ENCODE results near the gene MUC15.

MUC15 gene

GRCh38 chr11:26572770-26573402 is 823 bp upstream of the MUC15 start:
- peak; percentile 16 for DNase-seq

GRCh38 chr11:26569646-26570045 is 2.4 kb downstream of the MUC15 start:
- no peak for DNase-seq

- DNase-seq: no peak
Measured at GRCh38 chr11:26558190-26558589, 13.9 kb downstream of the MUC15 start.

- DNase-seq: no peak
Measured at GRCh38 chr11:26557666-26558065, 14.4 kb downstream of the MUC15 start.

- no peak for DNase-seq
Measured at GRCh38 chr11:26556582-26556981, 15.5 kb downstream of the MUC15 start.

GRCh38 chr11:26554455-26554854 is 17.6 kb downstream of the MUC15 start:
- DNase-seq: no peak

GRCh38 chr11:26553182-26553581 is 18.9 kb downstream of the MUC15 start:
- no peak for DNase-seq

- DNase-seq: no peak
Measured at GRCh38 chr11:26551186-26551801, 20.8 kb downstream of the MUC15 start.

- DNase-seq: no peak
Measured at GRCh38 chr11:26550022-26550421, 22.0 kb downstream of the MUC15 start.

- no peak for DNase-seq
Measured at GRCh38 chr11:26549176-26549575, 22.9 kb downstream of the MUC15 start.

- DNase-seq: no peak
Measured at GRCh38 chr11:26541870-26542269, 30.2 kb downstream of the MUC15 start.

- DNase-seq: no peak
Measured at GRCh38 chr11:26539517-26539916, 32.5 kb downstream of the MUC15 start.

GRCh38 chr11:26537341-26537740 is 34.7 kb downstream of the MUC15 start:
- DNase-seq: no peak

GRCh38 chr11:26527685-26528084 is 44.4 kb downstream of the MUC15 start:
- DNase-seq: no peak

GRCh38 chr11:26522912-26523610 is 49.0 kb downstream of the MUC15 start:
- no peak for DNase-seq

- DNase-seq: no peak
Measured at GRCh38 chr11:26519469-26519868, 52.6 kb downstream of the MUC15 start.

GRCh38 chr11:26512196-26512595 is 59.9 kb downstream of the MUC15 start:
- no peak for DNase-seq

- no peak for DNase-seq
Measured at GRCh38 chr11:26510756-26511155, 61.3 kb downstream of the MUC15 start.

GRCh38 chr11:26510164-26510563 is 61.9 kb downstream of the MUC15 start:
- no peak for DNase-seq

Data from NCI-H510A treated with DMSO at 0.1 percent for 48 hours (cell line).